Measurements from ENCODE around the gene CCDC93.

Gene CCDC93, protein sequence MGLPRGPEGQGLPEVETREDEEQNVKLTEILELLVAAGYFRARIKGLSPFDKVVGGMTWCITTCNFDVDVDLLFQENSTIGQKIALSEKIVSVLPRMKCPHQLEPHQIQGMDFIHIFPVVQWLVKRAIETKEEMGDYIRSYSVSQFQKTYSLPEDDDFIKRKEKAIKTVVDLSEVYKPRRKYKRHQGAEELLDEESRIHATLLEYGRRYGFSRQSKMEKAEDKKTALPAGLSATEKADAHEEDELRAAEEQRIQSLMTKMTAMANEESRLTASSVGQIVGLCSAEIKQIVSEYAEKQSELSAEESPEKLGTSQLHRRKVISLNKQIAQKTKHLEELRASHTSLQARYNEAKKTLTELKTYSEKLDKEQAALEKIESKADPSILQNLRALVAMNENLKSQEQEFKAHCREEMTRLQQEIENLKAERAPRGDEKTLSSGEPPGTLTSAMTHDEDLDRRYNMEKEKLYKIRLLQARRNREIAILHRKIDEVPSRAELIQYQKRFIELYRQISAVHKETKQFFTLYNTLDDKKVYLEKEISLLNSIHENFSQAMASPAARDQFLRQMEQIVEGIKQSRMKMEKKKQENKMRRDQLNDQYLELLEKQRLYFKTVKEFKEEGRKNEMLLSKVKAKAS

DNA sequence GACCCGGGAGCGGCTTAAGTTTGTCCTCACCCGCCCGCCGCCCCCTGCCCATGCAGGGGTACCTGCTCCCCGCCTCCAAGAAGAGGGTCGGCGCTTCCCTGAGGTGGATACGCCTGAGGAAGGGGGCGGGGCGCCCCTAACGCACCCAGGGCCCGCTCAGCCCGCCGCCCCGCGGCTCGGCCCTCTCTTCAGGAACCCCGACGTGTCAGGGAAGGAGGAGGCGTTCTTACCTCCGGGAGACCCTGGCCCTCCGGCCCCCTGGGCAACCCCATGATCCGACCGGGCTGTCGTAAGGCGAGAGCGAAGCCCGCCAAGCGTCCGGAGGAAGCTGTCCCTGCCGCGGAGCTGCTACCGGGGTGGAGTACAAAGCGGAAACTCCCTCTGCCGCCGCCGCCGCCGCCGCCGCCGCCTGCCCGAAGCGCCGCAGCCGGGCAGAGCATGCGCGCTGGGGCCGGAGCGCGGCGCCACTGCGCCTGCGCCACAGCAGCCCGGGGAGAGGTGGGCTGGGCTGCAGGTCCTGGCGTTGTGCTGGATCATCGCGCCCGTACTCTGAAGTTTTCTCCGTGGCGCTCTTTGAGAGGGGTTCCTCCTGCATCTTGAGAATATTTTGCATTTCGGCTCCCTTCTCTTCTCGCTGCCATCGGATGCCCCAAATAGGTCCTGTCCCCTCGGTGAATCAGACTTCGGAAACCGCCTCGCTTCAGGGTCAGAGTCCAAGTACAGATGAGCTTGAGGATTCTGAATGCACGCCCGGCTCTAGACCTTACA is at the start of gene CCDC93:
TSS of gene CCDC93 (minus strand) at position 347 of the 768 bp plus-strand sequence. CDS start at position 272, 75 bp downstream.
- peak; percentile 94 for DNase-seq

GRCh38 chr2:118062669-118063068 is 48.8 kb upstream of the CCDC93 start:
- no peak for DNase-seq

DNA sequence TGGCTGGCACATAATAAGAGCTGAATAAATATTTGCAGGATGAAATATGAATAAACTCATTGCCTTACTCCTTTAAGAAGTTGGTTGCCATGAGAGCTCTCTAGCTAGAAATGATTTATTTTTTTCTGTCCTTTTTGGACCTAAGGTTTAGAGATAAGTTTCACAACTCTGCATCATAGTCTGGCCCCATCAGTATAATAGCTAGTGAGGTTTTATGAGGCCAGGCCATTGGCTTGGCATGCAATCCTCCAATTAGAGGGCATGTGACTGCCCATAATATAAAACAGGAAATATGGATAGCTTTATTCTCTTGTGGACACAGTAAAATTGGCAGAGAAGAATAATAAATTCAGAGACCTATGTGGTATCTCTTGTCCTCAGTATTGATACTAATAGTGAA is 48.2 kb upstream of the CCDC93 start:
- no peak for DNase-seq

GRCh38 chr2:118061135-118061955 is 47.5 kb upstream of the CCDC93 start:
- no peak for DNase-seq

- no peak for DNase-seq
Measured at GRCh38 chr2:118059919-118060478, 46.1 kb upstream of the CCDC93 start.

DNA sequence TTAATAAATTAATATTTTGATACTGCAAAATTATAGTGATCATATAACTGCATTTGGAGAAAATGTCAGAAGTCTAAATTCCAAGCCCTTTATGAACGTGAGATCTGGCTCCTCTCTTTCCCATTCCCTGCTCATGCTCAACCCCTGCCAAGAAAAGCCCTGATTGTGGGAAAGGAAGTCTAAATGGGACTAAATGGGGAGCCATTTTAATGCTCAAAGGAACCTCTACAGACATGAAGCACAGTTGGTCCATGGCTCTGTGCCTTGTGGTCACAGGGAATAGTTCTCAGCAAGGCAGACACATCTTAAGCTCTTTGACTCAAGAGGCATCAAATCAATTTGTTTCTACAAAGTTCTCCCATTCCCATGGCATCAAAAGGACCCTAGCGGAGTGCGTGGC is 45.1 kb upstream of the CCDC93 start:
- DNase-seq = no peak

GRCh38 chr2:118056801-118057200 is 42.9 kb upstream of the CCDC93 start:
- no peak for DNase-seq

GRCh38 chr2:118056165-118056534 is 42.3 kb upstream of the CCDC93 start:
- DNase-seq = no peak

- DNase-seq = no peak
Measured at GRCh38 chr2:118055512-118056164, 41.8 kb upstream of the CCDC93 start.

- DNase-seq = no peak
Measured at GRCh38 chr2:118054213-118055008, 40.5 kb upstream of the CCDC93 start.

GRCh38 chr2:118053681-118054080 is 39.8 kb upstream of the CCDC93 start:
- DNase-seq = no peak

DNA sequence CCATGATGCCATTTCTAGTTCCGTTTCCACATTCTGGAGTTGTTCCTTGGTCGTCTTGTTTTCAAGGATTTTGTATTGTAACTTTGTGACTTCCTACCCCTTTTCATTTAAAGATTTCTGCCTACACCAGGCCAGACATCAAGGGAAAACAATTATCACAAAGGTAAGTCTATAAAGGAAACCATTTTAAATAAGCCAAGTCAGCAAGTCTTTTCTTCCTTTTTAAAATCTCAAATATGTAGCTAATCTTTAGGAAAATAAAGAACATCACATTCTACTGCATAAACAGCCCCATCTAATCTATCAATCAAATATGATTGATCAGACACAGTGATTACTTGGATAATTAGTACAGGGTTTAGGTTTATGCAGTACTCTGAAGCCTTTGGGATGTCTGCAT is 38.6 kb upstream of the CCDC93 start:
- no peak for DNase-seq

- no peak for DNase-seq
Measured at GRCh38 chr2:118051826-118052358, 38.0 kb upstream of the CCDC93 start.

- DNase-seq = no peak
Measured at GRCh38 chr2:118050974-118051373, 37.1 kb upstream of the CCDC93 start.

GRCh38 chr2:118050386-118050785 is 36.5 kb upstream of the CCDC93 start:
- no peak for DNase-seq

DNA sequence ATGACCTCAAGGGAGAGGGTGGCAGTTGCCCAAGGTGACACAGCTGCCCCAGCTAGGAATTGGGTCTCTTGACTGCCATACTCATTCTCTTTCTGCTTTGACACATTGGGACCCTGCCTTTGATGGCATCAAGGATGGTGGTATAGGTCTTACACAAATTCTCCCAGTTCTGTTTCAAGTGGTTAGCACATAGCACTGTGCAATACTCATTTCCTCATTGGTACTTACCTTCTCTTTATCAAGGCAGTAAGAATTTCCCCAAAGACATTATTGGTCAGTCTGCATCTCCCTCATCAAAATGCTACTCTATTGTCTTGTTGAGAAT is 35.9 kb upstream of the CCDC93 start:
- DNase-seq = no peak

- DNase-seq = no peak
Measured at GRCh38 chr2:118049140-118049815, 35.4 kb upstream of the CCDC93 start.

GRCh38 chr2:118048401-118048800 is 34.5 kb upstream of the CCDC93 start:
- DNase-seq = no peak

DNA sequence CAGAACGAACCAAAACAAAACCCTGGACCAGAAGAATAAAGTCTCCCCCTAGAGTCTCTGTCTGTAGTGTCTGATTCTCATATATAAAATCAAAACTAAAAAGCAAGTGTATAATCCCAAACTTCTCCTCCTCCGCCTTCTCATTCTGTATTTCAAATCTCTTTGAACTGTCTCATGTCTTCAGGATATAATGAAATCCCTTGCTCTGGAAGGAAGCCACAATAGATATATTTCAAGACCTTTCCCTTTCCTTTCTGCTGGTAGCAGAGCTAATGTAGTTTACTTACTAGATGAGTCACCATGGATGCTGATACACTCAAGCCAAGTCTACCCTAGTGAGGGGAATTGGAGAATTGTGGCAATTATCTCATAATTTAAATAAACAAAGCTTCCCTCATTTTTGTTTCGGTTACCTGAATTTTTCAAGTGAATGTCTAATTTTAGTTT is 33.5 kb upstream of the CCDC93 start:
- no peak for DNase-seq

- no peak for DNase-seq
Measured at GRCh38 chr2:118046634-118047210, 32.9 kb upstream of the CCDC93 start.

Measured in activated CD8-positive, alpha-beta memory T cell treated with anti-CD3 and anti-CD28 coated beads for 24 hours (primary cell).